Measurements from ENCODE around the gene CA14. TPM values are rescaled to one million over a fixed set of nuclear protein-coding genes. Genes with fewer than 3 reads are reported as not detected.

Gene CA14
- total and polyA plus RNA-seq, 9 of the 15 experiments (the other 6 are each of a cell fraction or from before 2014, with no cell fraction given), result 0.13 to 0.57 (median 0.26) TPM; not detected in 1

DNA sequence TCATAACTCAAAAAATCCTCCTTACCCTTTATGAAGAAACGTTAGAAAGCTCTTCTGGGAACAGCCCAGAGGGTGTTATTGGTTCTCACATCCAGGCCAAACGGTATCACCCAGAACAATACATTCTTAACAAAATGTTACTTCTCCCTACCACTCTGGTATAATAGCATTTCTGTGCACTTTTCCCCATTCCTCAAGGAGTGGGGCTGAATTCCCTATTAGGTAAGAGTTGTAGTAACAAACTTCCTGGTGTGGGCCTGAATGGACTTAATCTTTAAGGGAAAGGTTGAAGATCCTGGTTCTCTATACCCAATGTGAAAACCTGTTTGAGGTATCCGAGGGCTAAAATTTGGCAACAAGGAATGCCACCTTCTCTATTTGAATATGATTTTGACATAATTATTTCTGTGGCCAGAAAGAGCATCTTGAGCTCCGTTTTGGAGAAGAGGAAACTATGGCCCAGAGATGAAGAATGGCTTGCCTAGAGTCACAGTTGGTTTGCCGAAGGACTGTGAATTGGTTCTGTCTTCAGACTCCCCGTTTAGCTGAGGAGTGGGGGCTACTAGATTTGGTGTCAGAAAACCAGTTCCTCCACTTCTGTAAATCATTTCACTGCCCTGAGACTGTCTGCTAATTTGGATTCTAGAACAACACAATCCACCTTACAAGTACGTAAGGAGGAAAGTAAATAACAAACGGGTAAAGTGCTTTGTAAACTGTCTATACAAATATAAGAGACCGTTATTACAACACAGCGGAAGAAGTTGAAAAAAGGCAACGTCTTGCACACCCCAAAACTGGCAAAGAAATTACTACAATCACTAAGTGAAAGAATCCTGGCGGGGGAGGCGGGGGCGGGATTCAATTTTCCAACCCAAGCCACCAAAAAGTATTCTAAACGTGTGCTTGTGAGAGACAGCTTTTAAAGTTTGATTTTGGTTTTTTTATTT lies 23.9 kb upstream of the CA14 start (continued):
- TF ChIP-seq, protein P1, sequence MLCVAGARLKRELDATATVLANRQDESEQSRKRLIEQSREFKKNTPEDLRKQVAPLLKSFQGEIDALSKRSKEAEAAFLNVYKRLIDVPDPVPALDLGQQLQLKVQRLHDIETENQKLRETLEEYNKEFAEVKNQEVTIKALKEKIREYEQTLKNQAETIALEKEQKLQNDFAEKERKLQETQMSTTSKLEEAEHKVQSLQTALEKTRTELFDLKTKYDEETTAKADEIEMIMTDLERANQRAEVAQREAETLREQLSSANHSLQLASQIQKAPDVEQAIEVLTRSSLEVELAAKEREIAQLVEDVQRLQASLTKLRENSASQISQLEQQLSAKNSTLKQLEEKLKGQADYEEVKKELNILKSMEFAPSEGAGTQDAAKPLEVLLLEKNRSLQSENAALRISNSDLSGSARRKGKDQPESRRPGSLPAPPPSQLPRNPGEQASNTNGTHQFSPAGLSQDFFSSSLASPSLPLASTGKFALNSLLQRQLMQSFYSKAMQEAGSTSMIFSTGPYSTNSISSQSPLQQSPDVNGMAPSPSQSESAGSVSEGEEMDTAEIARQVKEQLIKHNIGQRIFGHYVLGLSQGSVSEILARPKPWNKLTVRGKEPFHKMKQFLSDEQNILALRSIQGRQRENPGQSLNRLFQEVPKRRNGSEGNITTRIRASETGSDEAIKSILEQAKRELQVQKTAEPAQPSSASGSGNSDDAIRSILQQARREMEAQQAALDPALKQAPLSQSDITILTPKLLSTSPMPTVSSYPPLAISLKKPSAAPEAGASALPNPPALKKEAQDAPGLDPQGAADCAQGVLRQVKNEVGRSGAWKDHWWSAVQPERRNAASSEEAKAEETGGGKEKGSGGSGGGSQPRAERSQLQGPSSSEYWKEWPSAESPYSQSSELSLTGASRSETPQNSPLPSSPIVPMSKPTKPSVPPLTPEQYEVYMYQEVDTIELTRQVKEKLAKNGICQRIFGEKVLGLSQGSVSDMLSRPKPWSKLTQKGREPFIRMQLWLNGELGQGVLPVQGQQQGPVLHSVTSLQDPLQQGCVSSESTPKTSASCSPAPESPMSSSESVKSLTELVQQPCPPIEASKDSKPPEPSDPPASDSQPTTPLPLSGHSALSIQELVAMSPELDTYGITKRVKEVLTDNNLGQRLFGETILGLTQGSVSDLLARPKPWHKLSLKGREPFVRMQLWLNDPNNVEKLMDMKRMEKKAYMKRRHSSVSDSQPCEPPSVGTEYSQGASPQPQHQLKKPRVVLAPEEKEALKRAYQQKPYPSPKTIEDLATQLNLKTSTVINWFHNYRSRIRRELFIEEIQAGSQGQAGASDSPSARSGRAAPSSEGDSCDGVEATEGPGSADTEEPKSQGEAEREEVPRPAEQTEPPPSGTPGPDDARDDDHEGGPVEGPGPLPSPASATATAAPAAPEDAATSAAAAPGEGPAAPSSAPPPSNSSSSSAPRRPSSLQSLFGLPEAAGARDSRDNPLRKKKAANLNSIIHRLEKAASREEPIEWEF (CRISPR knock-in tag; IDR thresholded peaks at IDR 0.05), result no peak
- TF ChIP-seq ETV1 (tag; conservative IDR thresholded peaks at IDR 0.05; ENCODE audit: low read depth), result 0 out of 2 replicates have a peak, but pooled peaks have one; percentile 25
- peak; percentile 95 for TF ChIP-seq EGR1 (conservative IDR thresholded peaks at IDR 0.05)
- 0 out of 2 replicates have a peak, but pooled peaks have one; percentile 26 for TF ChIP-seq MYBL2 (IDR thresholded peaks at IDR 0.05; ENCODE audit: low read depth)
- TF ChIP-seq MYBL2 (CRISPR knock-in tag; IDR thresholded peaks at IDR 0.05; ENCODE audit: borderline replicate concordance), result no peak
- TF ChIP-seq HDAC8 (tag; IDR thresholded peaks at IDR 0.05), result no peak

Data from K562 (cell line).